ENCODE data around the gene ZNF507.
"Not testable (repeated sequence)": the region's sequence is repeated elsewhere in the genome, so short reads cannot be mapped to it uniquely, and the experiment has no call there.

Gene ZNF507

DNA sequence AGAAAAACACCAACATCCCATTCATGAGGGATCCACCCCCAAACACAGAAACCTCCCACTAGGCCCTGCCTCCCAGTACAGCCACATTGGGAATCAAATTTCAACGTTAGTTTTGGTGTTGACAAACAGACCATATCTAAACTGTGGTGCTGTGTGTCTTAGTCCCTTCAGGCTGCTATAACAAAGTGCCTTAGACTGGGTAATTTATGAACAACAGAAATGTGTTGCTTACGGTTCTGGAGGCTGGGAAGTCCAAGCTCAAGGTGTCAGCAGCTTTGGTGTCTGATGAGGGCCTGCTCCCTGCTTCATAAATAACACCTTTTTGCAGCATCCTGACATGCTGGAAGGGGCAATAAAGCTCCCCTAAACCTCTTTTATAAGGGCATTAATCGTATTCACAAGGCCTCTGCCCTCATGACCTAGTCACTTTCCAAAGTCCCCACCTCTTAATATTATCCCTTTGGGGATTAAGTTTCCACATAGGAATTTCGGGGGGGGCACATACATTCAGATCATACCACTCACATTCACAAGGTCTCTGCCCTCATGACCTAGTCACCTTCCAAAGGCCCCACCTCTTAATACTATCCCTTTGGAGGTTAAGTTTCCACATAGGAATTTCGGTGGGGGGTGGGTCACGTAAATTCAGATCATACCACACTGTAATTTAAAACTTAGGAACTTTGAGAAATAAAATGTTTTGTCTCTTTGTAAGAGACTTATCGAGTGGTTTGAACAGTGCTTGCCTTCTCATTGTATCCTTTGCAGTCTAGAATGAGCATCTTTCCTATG is 27.5 kb downstream of the ZNF507 start:
- no peak for DNase-seq

DNA sequence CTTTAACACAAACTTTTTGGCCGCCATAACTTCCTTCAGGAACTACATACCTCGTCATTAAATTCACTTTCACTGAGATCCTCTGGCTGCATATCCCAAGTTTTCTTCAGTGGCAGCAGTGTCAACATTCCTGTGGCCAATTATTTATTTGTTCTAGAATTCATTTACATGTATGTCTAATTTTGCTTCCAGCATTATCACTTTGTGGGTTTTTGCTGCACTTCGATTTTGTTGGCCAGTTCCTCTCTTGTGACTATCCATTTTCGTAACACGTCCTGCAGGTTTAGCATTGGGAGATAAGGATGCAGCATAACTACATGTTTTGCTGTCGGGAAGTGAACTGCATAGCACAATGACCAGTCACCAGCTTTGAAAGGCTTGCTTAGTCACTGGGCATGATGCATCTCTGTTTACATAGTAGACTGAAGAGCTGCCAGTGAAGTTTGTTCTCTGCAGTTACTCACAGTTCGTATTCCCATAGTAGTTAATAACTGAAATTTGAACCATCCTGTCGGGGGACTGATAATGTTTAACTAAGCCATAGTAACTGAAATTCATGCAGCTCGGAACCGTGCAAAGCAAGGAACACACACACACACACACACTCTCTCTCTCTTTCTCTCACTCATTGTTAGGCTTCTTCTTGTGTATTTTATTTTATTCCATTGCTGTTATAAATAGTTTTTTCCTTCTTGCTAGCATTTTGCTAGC is 28.3 kb downstream of the ZNF507 start:
- DNase-seq = no peak

DNA sequence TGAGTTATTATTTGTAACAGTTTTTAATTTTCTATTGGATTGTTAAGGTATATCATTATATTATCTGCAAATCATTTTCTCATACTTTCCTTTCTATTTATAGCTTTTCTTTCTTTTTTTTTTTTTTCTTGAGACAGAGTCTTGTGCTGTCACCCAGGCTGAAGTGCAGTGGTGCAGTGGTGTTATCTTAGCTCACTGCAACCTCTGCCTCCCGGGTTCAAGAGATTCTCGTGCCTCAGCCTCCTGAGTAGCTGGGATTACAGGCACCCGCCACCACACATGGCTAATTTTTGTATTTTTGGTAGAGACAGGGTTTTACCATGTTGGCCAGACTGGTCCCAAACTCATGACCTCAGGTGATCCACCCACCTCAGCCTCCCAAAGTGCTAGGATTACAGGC is 29.0 kb downstream of the ZNF507 start:
- DNase-seq = not testable (repeated sequence)

DNA sequence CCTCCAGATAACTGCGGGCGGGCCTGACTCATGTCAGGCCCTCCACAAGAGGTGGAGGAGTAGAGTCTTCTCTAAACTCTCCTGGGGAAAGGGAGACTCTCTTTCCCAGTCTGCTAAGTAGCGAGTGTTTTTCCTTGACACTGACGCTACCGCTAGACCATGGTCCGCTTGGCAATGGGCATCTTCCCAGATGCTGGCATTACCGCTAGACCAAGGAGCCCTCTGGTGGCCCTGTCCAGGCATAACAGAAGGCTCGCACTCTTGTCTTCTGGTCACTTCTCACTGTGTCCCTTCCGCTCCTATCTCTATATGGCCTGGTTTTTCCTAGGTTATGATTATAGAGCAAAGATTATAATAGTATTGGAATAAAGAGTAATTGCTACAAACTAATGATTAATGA is 31.7 kb downstream of the ZNF507 start:
- not testable (repeated sequence) for DNase-seq

DNA sequence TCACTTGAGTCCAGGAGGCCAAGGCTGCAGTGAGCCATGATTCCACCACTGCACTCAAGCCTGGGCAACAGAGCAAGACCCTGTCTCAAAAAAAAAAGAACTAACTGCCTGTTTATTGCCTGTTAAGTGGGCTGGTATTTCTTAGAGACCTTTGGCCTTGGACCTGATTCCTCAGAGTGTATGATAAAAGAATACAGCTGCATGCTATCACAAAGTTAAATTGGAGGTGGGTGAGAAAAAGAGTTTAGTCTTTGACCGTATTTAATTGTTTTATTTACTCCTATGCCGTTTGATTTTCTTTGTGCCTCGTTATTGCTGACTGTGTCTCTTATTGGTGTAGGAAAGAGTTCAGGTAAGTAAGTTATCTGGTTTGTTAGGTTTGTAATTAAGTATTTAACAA is 34.9 kb downstream of the ZNF507 start:
- DNase-seq = no peak

DNA sequence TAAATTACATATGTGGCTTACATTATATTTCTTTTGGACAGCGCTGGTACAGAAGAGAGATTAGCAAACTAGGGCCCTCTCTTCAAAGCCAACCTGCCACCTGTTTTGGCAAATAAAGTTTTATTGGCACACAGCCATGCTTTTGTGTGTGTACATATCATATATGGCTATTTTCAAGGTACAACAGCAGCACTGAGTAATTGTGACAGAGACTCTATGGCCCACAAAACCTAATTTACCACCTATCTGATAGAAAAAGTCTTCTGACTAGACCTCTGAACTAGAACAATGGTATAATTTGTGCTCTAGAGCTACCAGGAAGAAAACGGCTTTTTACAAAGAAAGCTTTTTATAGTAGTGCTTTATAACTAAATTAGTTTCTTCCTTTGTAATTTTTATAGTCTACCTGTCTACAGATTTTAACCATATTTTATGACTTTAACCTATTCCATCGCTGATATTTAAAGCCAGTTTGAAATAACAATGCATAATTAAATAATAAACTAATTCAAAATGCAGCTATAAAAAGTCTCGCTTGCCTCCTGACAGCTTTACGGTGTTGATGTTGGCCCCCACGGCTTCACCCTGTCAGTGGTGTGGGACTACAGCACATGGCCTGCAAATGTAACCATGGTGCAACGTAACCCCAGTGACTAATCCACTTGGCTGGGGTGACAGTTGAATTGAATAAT is 42.4 kb downstream of the ZNF507 start:
- no peak for DNase-seq

DNA sequence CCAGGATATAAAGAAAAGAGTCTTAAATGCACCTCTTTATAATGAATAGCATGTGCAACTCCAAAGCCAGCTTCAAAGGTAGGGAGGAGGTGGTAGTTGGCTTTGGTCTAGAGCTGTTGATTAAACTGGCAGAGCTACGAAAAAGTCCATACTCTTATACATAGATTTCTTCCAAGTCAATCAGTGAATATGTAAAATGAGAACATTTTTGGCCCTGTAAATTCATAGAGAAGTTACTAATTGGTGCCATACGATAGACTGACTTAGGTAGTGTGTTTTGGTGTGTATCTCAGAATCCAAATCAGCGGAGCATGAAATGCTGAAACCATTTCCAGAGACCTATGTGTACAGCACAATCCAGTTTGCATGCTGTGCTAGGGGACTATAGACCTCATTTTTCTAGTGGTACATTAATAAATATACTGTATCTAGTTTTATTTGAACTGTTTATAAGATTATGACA is 43.0 kb downstream of the ZNF507 start:
- no peak for DNase-seq

DNA sequence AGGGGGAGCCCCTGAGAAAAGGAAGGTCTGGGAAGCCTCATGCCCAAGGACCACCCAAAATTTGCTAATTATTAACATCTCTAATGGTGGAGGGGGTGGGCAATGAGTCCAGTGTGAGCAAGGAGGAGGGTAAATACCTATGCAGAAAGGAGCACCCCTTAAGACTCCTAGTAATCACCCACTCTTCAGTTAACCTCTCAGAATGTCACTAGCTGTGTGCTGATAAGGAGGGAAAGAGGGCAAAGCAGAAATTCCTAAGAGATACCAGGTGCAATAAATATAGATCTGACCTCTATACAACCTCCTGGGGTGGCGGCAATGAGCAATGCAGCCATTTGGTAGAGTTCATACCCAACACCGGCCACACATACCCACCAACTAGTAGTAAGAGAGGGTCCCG is 47.5 kb downstream of the ZNF507 start:
- no peak for DNase-seq

DNA sequence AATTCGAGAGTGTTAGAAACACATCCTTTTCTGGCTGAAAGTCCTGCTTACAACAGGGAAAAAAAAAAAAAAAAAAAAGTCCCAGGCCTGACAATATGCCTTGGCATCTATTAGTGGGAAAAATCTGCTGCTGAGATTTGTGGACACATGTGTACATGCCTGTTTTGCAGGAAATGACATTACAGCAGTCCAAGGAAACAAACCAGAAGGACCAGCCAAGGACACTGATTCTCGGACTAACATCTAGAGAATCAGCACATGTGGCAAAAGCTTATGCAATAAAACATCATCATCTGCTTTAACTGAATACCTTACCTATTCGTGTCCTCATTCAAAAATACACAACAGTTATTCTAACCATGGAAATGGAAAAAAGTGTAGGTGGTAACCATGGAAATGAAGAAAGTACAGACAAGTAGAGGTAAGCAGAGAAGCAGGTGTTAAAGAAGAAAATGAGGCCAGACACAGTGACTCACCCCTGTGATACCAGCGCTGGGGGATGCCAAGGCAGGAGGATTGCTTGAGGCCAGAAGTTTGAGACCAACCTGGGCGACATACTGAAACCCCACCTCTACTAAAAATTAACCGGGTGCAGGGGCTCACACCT is 50.7 kb downstream of the ZNF507 start:
- no peak for DNase-seq

DNA sequence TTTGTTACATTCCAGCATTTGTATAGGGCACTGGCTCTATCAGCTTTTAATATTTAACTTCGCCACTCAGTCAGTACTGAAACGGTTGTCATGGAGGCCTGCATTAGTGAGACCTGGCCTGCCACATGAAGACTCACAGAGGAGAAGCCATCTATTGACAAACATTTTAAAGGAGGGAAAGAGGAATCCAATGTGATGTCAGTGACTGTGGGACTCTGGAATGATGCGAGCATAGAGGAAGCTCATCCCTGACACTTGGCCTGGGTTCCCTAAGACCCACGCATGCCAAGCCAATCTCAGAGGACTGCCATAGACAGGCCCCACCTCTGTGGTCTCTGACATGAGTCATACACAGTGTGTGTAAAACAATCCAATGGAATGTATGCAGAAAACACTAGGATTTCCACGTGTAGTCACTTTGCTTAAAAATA is 52.3 kb downstream of the ZNF507 start:
- DNase-seq = no peak

DNA sequence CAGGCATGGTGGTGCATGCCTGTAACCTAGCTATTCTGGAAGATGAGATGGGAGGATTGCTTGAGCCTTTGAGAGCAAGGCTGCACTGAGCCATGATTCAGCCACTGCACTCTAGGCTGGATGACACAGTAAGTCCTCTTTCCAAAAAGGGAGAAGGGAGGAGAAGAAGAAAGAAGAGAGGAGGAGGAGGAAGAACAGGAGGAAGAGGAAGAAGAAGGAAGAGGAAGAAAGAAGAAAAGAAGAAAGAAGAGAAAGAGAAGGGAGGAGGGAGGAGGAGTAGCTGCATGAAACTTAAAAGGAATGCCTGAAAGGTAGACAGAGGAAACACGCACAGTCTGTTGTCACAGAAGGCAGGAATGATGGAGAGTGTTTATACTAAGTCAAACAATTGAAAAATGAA is 56.6 kb downstream of the ZNF507 start:
- no peak for DNase-seq

DNA sequence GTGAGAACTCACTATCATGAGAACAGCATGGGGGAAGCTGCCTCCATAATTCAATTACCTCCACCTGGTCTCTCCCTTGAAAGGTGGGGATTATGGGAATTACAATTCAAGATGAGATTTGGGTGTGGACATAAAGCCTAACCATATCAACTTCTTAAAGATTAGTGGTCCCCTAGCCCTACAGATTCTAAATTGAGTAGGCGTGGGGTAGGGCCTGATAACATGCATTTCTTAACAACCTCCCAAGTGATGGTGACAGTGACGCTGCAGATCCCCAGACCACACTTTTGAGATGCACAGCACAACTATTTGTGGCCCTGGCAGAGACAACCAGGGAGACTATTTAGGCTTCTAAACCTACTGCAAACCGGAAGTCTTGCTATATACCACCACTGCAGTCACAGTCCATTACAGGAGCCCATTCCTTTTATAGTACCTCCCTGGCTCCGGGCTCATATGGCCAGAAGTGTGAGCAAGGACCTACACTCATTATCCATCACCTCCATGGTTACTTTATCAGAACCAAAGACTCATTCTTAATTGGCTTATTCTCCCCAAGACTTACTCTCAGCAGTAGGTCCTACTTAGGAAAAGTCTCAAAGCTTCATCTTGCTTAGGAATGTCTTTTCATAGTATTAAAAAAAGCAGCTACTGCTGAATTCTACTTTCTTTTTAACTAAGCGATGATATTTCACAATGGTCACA is 58.0 kb downstream of the ZNF507 start:
- DNase-seq = no peak

DNA sequence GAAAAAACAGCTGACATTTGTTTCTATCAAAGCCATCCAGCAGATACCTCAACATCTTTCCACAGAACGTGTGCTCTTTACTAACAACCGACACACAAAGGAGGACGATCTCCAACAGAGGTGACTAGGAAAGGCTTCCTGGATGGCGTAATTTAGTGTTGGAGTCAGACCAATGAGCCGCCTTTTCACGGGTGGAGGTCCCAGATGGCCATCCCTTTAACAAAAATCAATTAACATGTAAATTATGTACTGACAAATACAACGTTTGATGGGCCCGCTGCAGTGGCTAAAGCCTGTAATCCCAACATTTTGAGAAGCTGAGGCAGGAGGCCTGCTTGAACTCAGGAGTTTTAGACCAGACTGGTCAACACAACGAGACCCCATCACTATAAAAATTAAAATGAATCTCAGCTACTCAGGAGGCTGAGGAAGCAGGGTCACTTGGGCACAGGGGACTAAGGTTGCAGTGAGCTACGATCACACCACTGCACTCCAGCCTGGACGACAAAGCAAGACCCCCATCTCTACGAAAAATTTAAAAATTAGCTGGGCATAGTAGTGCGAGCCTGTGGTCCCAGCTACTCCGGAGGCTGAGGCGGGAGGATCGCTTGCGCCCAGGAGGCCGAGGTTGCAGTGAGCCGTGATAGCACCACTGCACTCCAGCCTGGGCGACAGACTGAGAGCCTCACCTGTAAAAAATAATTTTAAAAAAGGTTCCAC is 59.0 kb downstream of the ZNF507 start:
- no peak for DNase-seq

DNA sequence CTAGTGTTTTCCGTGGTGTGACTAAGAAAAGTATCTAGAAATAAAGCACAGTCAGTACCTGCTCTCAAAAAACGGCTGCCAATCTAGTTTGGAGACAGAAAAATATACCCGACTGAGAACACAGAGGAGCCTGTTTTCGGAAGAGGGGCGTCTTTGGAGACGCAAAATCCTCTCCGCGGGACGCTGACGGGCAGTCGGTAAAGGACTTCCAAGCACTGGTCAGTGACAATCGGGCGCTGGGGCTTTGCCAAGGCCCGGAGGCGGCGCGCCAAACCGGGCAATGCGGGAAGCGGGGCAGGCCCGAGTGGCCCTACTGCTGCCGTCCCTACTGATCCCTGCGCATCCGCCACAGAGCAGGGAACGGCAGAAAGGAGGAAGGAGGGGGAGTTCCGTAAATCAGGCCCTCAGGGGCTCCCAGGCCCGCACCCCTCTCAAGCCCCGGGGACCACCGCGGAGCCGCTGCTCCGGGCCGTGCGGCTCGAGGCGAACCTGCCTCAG is 59.6 kb downstream of the ZNF507 start:
- peak; percentile 7 for DNase-seq

DNA sequence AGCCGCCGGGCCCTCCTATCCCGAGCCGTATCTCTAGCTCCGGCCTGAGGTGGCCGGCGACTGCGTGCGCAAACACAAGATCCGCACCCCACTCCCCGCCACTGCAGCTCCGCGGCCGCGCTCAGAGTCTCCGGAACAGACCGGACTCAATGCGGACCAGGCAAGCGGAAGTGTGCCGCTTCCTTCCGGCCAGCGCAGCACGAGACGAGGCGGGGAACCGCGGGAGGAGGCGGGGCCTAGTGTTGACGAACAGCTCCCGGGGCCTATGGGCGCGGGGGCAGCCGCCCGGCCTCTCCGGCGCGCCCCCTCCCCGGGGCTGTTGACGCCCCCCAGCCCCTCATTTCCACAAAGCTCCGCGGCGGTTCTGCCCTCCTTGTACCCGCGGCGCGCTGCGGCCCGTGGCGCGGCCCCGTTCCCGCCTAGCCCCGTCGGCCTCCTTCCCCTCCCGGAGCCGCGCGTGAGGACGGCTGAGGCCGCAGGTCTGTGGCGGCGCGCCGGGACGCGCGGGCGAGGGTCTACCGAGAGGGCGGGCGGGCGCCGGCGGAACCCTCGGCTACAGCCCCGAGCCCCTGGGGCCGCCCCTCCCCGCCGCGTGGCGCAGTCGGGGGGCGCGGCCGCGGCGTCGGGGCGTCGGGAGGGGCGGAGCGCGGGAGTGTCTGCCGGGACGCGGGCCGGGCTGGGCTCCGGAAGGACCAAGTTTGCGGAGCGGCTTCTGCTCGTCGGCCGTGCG is 60.2 kb downstream of the ZNF507 start, which contains the start of gene DPY19L3:
Gene DPY19L3 (plus strand): TSS at position 340 of the 730 bp plus-strand sequence. CDS start 2,484 bp downstream, outside the sequence.
- DNase-seq = peak; percentile 85

DNA sequence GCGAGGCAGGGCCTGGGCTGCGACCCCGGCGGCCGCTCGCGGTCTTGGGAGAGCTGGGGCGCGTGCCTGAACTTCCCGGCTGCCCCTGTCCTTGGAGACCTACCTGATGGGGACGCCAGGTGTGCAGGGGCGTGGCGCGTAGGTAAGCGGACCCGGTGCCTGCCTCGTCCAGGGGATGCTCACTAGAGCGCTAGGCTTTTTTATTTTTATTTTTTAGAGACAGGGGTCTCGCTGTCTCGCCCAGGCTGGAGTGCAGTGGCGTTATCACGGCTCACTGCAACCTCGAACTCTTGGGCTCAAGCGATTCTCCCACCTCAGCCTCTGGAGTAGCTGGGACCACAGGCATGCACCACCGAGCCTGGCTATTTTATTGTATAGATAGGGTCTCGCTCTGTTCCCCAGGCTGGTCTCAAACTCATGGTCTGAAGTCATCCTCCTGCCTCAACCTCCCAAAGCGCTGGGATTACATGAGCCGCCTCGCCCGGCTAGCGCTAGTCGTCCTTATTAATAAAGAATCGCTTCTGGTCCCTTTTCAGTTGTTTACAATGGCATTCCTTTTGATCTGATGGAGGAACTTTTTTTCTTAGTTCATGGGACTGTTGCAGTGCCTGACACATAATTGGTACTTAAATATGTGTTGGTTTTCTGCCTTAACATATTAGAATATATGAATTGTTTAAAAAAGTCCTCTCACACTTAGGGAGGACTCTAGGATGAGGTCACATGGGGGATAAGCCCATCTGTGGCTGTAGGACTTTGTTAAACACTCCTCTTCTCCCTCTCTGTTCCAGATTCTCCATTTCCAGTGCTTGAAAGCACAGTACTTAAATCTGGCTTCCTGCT is 61.0 kb downstream of the ZNF507 start:
- DNase-seq = no peak

DNA sequence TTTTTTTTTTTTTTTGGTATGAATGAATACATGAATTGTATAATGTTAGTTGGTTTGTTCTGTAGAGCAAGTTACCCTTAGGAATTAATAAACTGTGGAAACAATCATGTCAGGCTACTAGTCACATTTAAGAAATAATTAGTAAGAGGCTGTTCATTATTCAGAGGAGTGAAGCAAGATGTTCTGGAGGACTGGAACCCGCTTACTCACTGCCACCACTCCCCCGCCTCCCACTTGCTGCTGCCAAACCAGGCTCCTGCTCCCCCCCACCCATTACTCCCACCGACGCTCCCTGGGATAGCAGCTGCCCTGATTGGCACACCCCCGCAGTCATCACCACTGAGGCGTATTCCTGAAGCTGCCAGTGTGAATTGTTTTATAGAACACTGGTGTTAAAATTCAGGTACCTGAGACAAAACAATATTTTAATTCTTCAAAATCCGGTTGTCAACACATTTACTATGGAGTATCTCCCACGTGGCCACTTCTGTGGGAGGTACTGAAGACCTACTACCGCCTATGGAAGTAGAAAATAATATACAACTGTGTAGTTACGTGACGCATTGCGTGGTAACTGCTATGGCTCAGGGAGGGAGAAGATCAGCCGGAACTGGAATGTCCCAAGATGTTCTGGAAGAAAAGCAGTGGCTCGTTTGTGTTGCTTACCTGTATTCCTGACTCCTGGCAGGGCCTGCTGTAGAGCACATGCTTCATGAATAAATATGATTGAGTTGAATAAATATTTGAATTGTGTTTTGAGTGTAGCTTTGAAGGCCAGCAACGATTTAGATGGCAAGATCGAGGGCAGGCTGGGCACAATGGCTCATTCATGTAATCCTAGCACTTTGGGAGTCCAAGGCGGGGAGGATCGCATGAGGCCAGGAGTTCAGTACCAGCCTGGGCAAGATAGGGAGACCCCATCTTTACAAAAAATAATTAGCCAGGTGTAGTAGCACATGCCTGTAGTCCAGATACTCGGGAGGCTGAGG is 61.9 kb downstream of the ZNF507 start:
- DNase-seq = no peak

DNA sequence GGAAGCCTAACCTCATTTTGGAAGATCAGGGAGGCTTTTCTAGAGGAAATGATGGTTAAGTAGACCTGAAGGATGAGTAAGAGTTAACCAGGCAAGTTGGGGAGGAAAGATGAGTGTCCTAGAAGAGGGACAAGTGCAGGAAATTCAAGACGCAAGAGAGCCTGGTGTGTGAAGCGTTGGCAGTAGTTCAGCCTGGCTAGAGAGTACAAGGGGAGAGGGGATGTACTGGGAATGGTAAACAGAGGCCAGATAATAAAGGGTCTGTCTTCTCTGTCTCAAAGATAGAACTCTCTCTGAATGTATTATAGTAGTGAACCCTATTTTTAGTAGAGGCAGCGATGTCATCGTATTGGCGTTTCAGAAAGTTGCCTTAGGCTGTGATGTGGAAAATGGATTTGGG is 69.8 kb downstream of the ZNF507 start:
- no peak for DNase-seq

DNA sequence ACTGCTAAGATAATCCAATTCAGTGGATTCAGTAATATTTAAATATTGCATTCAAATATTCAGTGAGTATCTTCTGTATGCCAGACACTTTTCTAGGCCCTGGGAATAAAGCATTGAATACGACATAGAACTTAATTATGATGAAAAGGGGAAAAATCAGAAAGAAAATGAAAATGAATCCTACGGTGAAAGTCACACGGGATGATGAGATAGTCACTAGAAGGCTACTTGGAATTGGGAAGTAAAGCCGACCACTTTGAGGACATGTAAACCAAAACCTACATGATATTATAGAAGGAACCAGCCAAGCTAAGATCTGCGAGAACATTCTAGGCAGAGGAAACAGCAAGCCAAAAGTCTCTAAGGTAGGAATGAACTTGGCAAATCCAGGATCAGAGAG is 70.3 kb downstream of the ZNF507 start:
- no peak for DNase-seq

All from activated T-cell treated with anti-CD3 and anti-CD28 coated beads for 4 hours (primary cell).